IMR-90 (cell line): ENCODE data around the gene LEMD3. TPM values are rescaled to one million over a fixed set of nuclear protein-coding genes. Genes with fewer than 3 reads are reported as not detected.

Experiments used
- ATAC-seq: fragments of 200-7000 bp; cut with Tn5 transposase; 2 replicates; pipeline ENCODE4 v1.9.1; 2020; ENCODE audit warnings: low read depth, mild to moderate bottlenecking, moderate library complexity
- BruUV-seq: library from RNA; stranded (reverse); fragments of 400-500 nt; replicated peaks from 2 replicates; lab custom pipeline; 2021; lab: Mats Ljungman, UMichigan
- CTCF ChIA-PET: fragments of 300-600 bp; formaldehyde crosslinking; extraction: SDS; loops from one replicate; lab custom pipeline; 2021; ENCODE audit warnings: antibody characterized with exemption; lab: Yijun Ruan, JAX
- POLR2A ChIA-PET: fragments of 300-600 bp; sonication (Branson Sonifier 250); formaldehyde crosslinking; loops from one replicate; lab custom pipeline; 2022; ENCODE audit warnings: antibody characterized with exemption; ENCODE audit not compliant: unreplicated experiment; lab: Charles Lee
- DNase-seq: peaks from one replicate; pipeline ENCODE4 v3.0.0; 2013
- H2AFZ ChIP-seq: replicated peaks from 2 replicates; pipeline ENCODE3; 2013; ENCODE audit warnings: low read length, mild to moderate bottlenecking; ENCODE audit not compliant: poor library complexity
- H2AK5ac ChIP-seq: 2 replicates; pipeline ENCODE4 v1.6.1; 2013; ENCODE audit warnings: low read depth, low read length, inconsistent platforms
- H2AK9ac ChIP-seq: replicated peaks from 2 replicates; pipeline ENCODE3; 2013; ENCODE audit warnings: mild to moderate bottlenecking, low read depth, low read length, moderate library complexity; ENCODE audit not compliant: poor library complexity
- H2BK120ac ChIP-seq: 2 replicates; pipeline ENCODE4 v1.6.1; 2013; ENCODE audit warnings: low read depth, low read length, inconsistent platforms
- H2BK15ac ChIP-seq: 3 replicates; pipeline ENCODE4 v1.6.1; 2013; ENCODE audit warnings: low read depth, low read length, inconsistent platforms
- H2BK20ac ChIP-seq: 2 replicates; pipeline ENCODE4 v1.6.1; 2013; ENCODE audit warnings: low read depth, mild to moderate bottlenecking, inconsistent platforms, low read length, moderate library complexity
- H2BK5ac ChIP-seq: 2 replicates; pipeline ENCODE4 v1.6.1; 2013; ENCODE audit warnings: mild to moderate bottlenecking, low read depth, low read length, inconsistent platforms; ENCODE audit not compliant: poor library complexity, severe bottlenecking
- H3K14ac ChIP-seq: replicated peaks from 2 replicates; pipeline ENCODE4 v1.6.1; 2013; ENCODE audit warnings: low read depth, low read length, inconsistent platforms
- H3K18ac ChIP-seq: 2 replicates; pipeline ENCODE4 v1.6.1; 2013; ENCODE audit warnings: low read depth, low read length, control low read depth
- H3K23ac ChIP-seq: 2 replicates; pipeline ENCODE4 v1.6.1; 2013; ENCODE audit warnings: low read depth, low read length, inconsistent platforms
- H3K27ac ChIP-seq: 2 replicates; pipeline ENCODE4 v1.5.1; 2013; ENCODE audit warnings: mild to moderate bottlenecking, control low read depth, low read length; ENCODE audit not compliant: insufficient read depth
- H3K27me3 ChIP-seq: 2 replicates; pipeline ENCODE4 v1.6.1; 2013; ENCODE audit warnings: low read length; ENCODE audit not compliant: control insufficient read depth, insufficient read depth
- H3K36me3 ChIP-seq: 2 replicates; pipeline ENCODE4 v1.6.1; 2013; ENCODE audit warnings: low read length, mixed read lengths; ENCODE audit not compliant: control insufficient read depth, insufficient read depth
- H3K4ac ChIP-seq: 2 replicates; pipeline ENCODE4 v1.6.1; 2013; ENCODE audit warnings: low read depth, low read length, inconsistent platforms
- H3K4me1 ChIP-seq: 2 replicates; pipeline ENCODE4 v1.6.1; 2013; ENCODE audit warnings: low read length, mixed read lengths; ENCODE audit not compliant: control insufficient read depth, insufficient read depth
- H3K4me2 ChIP-seq: 2 replicates; pipeline ENCODE4 v1.6.1; 2013; ENCODE audit warnings: low read depth, mild to moderate bottlenecking, control low read depth, low read length, moderate library complexity
- H3K4me3 ChIP-seq: 2 replicates; pipeline ENCODE4 v1.5.1; 2013; ENCODE audit warnings: low read depth, mild to moderate bottlenecking, control low read depth, low read length, moderate library complexity; ENCODE audit not compliant: insufficient read depth
- H3K56ac ChIP-seq: 2 replicates; pipeline ENCODE4 v1.6.1; 2013; ENCODE audit warnings: low read length, inconsistent platforms; ENCODE audit not compliant: insufficient read depth; ENCODE audit errors: extremely low read depth
- H3K79me1 ChIP-seq, 2 experiments: 2 replicates each; pipeline ENCODE4 v1.6.1; 2013; ENCODE audit warnings: low read length in 2 of 2, inconsistent platforms in 1 of 2, low read depth in 1 of 2
- H3K9ac ChIP-seq: 2 replicates; pipeline ENCODE4 v1.6.1; 2013; ENCODE audit warnings: low read depth, low read length, control low read depth
- H3K9me1 ChIP-seq: 2 replicates; pipeline ENCODE4 v1.6.1; 2013; ENCODE audit warnings: low read length, inconsistent platforms; ENCODE audit not compliant: insufficient read depth
- H3K9me3 ChIP-seq: 2 replicates; pipeline ENCODE4 v1.6.1; 2013; ENCODE audit warnings: low read length; ENCODE audit not compliant: control insufficient read depth, insufficient read depth
- H4K20me1 ChIP-seq: 2 replicates; pipeline ENCODE4 v1.6.1; 2013; ENCODE audit warnings: low read length, inconsistent platforms; ENCODE audit not compliant: insufficient read depth
- H4K5ac ChIP-seq: 2 replicates; pipeline ENCODE4 v1.6.1; 2013; ENCODE audit warnings: mild to moderate bottlenecking, low read depth, low read length, control low read depth
- H4K8ac ChIP-seq, 2 experiments: 2 replicates each; pipeline ENCODE4 v1.6.1; 2013; ENCODE audit warnings: low read depth in 2 of 2, low read length in 2 of 2, control low read depth in 1 of 2, inconsistent platforms in 1 of 2
- H4K91ac ChIP-seq: 2 replicates; pipeline ENCODE4 v1.6.1; 2013; ENCODE audit warnings: low read depth, low read length, inconsistent platforms; ENCODE audit not compliant: insufficient read depth
- CHD1 ChIP-seq: IDR thresholded peaks from 2 replicates; pipeline ENCODE4 v1.6.1; 2012; ENCODE audit warnings: low read depth, low read length, improper control_type of control experiment
- MAFK ChIP-seq: IDR thresholded peaks from 2 replicates; pipeline ENCODE4 v1.6.1; 2012; ENCODE audit warnings: low read depth, low read length, improper control_type of control experiment
- MAZ ChIP-seq: IDR thresholded peaks from 2 replicates; pipeline ENCODE4 v1.6.1; 2012; ENCODE audit warnings: low read depth, mild to moderate bottlenecking, low read length, improper control_type of control experiment, moderate library complexity, borderline replicate concordance
- MXI1 ChIP-seq: IDR thresholded peaks from 2 replicates; pipeline ENCODE4 v1.6.1; 2012; ENCODE audit warnings: low read depth, mild to moderate bottlenecking, low read length, moderate library complexity, borderline replicate concordance
- POLR2A ChIP-seq: IDR thresholded peaks from 2 replicates; pipeline ENCODE4 v1.6.1; 2012; ENCODE audit warnings: mild to moderate bottlenecking, low read depth, low read length
- RAD21 ChIP-seq: IDR thresholded peaks from 2 replicates; pipeline ENCODE4 v1.6.1; 2012; ENCODE audit warnings: low read length, improper control_type of control experiment
- RCOR1 ChIP-seq: IDR thresholded peaks from 2 replicates; pipeline ENCODE4 v1.6.1; 2012; ENCODE audit warnings: mild to moderate bottlenecking, low read length, improper control_type of control experiment; ENCODE audit not compliant: insufficient replicate concordance
- RFX5 ChIP-seq: IDR thresholded peaks from 2 replicates; pipeline ENCODE4 v1.8.0; 2012; ENCODE audit warnings: low read depth, mild to moderate bottlenecking, low read length, moderate library complexity
- SMC3 ChIP-seq: fragments of 150-350 bp; IDR thresholded peaks from 2 replicates; pipeline ENCODE4 v1.6.1; 2016; ENCODE audit warnings: low read depth, mild to moderate bottlenecking, antibody characterized with exemption, low read length, moderate library complexity
- WGBS, 2 experiments: methylation state at CpG; one replicate each; pipeline versions ENCODE4 v1.1.5 to v1.1.7; 2013; ENCODE audit warnings: missing lambda C conversion rate in 2 of 2; ENCODE audit not compliant: insufficient read length in 1 of 2; ENCODE audit errors: extremely low coverage in 2 of 2; 5-methylcytosine and 5-hydroxymethylcytosine counted together
- dilution Hi-C: fragments of 300-500 bp; cut with HindIII; formaldehyde crosslinking; loops from one replicate; pipeline ENCODE4 v1.14.3; 2018; ENCODE audit warnings: low sequenced_read_pairs; ENCODE audit not compliant: unreplicated experiment
- in situ Hi-C: fragments of 300-500 bp; cut with MboI; formaldehyde crosslinking; loops from 3 replicates; pipeline ENCODE4 v1.14.3; 2019; ENCODE audit warnings: low sequenced_read_pairs, inconsistent platforms, mixed read lengths
- intact Hi-C: fragments of 100-400 bp; cut with micrococcal nuclease; formaldehyde crosslinking; loops from 2 replicates; pipeline ENCODE4 v1.10.0; 2022
- polyA plus RNA-seq, 3 experiments: library from polyadenylated mRNA; depleted of rRNA; stranded (reverse); fragments of >200 nt; gene quantifications; 2 replicates each; pipeline ENCODE4 v1.2.3, GENCODE V29; 2012; ENCODE audit warnings: low replicate concordance in 1 of 3
- total RNA-seq: library from RNA; depleted of rRNA; stranded (reverse); fragments of >200 nt; gene quantifications from 2 replicates; pipeline ENCODE4 v1.2.3, GENCODE V29; 2012
- TF ChIP-seq, protein P1 (sequence below): conservative IDR thresholded peaks from 2 replicates; pipeline ENCODE4 v1.5.1; 2012; ENCODE audit warnings: mild to moderate bottlenecking, low read depth, low read length, improper control_type of control experiment

The LEMD3 gene
- total and polyA plus RNA-seq, 2 of the 4 experiments (the other 2 are of a cell fraction) = 5.5 to 9.9 TPM

DNA sequence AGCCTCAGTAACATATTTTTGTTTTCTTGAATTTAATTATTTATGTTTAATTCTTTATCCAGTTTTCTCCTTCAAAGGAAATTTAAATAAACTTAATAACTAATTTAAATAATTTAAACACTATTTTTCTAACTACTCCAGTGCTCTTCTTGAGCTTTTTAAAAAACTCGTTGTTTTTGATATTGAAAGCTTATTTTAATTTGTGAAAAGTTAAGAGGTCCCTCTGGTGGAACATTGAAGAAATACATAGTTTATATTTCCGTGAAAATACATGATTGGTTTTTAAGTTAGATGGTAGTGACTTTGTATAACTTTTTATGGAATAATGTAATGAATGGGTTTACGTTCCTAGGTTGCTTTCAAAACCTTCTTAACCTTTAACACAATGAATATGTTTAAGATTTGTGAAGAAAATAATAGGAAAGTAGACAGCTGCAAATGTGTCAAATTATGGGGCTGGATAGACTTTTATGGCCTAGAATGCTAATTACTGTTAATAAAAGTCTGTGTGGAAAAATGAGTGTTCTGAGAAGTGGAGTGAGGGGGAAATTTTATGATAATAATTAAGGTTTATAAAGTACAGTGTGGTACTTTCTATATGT, 63.2 kb downstream of the LEMD3 start:
- no peak overlapping the region for H4K8ac ChIP-seq
- intact Hi-C loops (loop anchor here (2.0 to 5.0 kb wide), 2 partner anchors 110 to 342 kb away; partner anchors contain the start of gene WIF1), in situ Hi-C loops (loop anchor here (25.0 kb wide), 1 partner anchor 345 kb away; no protein-coding TSS in a partner anchor), dilution Hi-C loops (no loop called here)
- H2BK5ac ChIP-seq = no peak overlapping the region
- TF ChIP-seq MXI1 (no peak), SMC3 (peak; percentile 48), MAZ (no peak), RAD21 (peak; percentile 36), MAFK (no peak), RCOR1 (no peak), RFX5 (no peak), CHD1 (no peak), POLR2A (no peak)
- TF ChIP-seq, protein P1, sequence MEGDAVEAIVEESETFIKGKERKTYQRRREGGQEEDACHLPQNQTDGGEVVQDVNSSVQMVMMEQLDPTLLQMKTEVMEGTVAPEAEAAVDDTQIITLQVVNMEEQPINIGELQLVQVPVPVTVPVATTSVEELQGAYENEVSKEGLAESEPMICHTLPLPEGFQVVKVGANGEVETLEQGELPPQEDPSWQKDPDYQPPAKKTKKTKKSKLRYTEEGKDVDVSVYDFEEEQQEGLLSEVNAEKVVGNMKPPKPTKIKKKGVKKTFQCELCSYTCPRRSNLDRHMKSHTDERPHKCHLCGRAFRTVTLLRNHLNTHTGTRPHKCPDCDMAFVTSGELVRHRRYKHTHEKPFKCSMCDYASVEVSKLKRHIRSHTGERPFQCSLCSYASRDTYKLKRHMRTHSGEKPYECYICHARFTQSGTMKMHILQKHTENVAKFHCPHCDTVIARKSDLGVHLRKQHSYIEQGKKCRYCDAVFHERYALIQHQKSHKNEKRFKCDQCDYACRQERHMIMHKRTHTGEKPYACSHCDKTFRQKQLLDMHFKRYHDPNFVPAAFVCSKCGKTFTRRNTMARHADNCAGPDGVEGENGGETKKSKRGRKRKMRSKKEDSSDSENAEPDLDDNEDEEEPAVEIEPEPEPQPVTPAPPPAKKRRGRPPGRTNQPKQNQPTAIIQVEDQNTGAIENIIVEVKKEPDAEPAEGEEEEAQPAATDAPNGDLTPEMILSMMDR = peak; percentile 47
- BruUV-seq = no TSS peak
- no peak overlapping the region for H2BK120ac ChIP-seq
- ATAC-seq (peak; percentile 65), DNase-seq (peak; percentile 38)
- H4K5ac ChIP-seq = no peak overlapping the region
- POLR2A ChIA-PET = no interaction called here
- no peak overlapping the region for H3K4ac ChIP-seq
- no peak overlapping the region for H2AK9ac ChIP-seq
- H3K4me2 ChIP-seq = 0 out of 2 replicates have a peak overlapping the region, but pooled peaks have one; percentile 21
- H3K4me1 ChIP-seq = no peaks in the 10 kb centered on the region
- H3K18ac ChIP-seq = no peak overlapping the region
- H3K79me1 ChIP-seq = peaks cover 14 to 15% of the 10 kb centered on the region in 2 experiments
- no peaks in the 10 kb centered on the region for H3K27me3 ChIP-seq
- no peak overlapping the region for H2AK5ac ChIP-seq
- H3K4me3 ChIP-seq = no peak overlapping the region
- no peak overlapping the region for H3K9ac ChIP-seq
- no peak overlapping the region for H4K91ac ChIP-seq
- no CpG with 5 or more reads among the region's 3 CpGs for WGBS, 2 experiments
- no peaks in the 10 kb centered on the region for H4K20me1 ChIP-seq
- no peak overlapping the region for H3K14ac ChIP-seq
- no peak overlapping the region for H3K23ac ChIP-seq
- CTCF ChIA-PET = interaction anchor here (0.7 to 1.6 kb wide), 6 partner anchors 8 to 342 kb away, joined by 3 to 7 read pairs (median 4); no protein-coding TSS in a partner anchor
- H3K27ac ChIP-seq = no peak overlapping the region
- peaks cover 2% of the 10 kb centered on the region; the same call in 1 of the 2 replicates for H3K9me3 ChIP-seq
- no peak overlapping the region for H3K56ac ChIP-seq
- H3K9me1 ChIP-seq = 0 out of 2 replicates have a peak, but pooled peaks cover 3% of the 10 kb centered on the region
- no peak overlapping the region for H2BK20ac ChIP-seq
- no peak overlapping the region for H2AFZ ChIP-seq
- no peak overlapping the region for H2BK15ac ChIP-seq
- H3K36me3 ChIP-seq = no peaks in the 10 kb centered on the region
